HG03066 (cell line): ENCODE data around the gene MYL2.

Source experiments
- ATAC-seq: cut with Tn5 transposase; IDR thresholded peaks from one replicate; pipeline ENCODE4 v1.9.1; 2021; ENCODE audit warnings: low read depth; ENCODE audit not compliant: unreplicated experiment

The MYL2 gene

GRCh38 chr12:110930348-110931314 lies 10.3 kb upstream of the MYL2 start:
- ATAC-seq = no peak

GRCh38 chr12:110929818-110930217 lies 9.4 kb upstream of the MYL2 start:
- ATAC-seq = no peak

GRCh38 chr12:110928700-110929099 lies 8.3 kb upstream of the MYL2 start:
- no peak for ATAC-seq

GRCh38 chr12:110927546-110927945 lies 7.2 kb upstream of the MYL2 start:
- ATAC-seq = no peak

GRCh38 chr12:110923692-110924334 lies 3.4 kb upstream of the MYL2 start:
- ATAC-seq = no peak

GRCh38 chr12:110923192-110923591 lies 2.8 kb upstream of the MYL2 start:
- ATAC-seq = no peak

GRCh38 chr12:110922652-110923051 lies 2.3 kb upstream of the MYL2 start:
- ATAC-seq = no peak

- ATAC-seq = no peak
Measured at GRCh38 chr12:110921262-110921661, 883 bp upstream of the MYL2 start.

- no peak for ATAC-seq
Measured at GRCh38 chr12:110919720-110920119, 659 bp downstream of the MYL2 start.

GRCh38 chr12:110917961-110918360 lies 2.4 kb downstream of the MYL2 start:
- no peak for ATAC-seq

- ATAC-seq = no peak
Measured at GRCh38 chr12:110917467-110917866, 2.9 kb downstream of the MYL2 start.

GRCh38 chr12:110916295-110916875 lies 4.0 kb downstream of the MYL2 start:
- no peak for ATAC-seq

- peak; percentile 98 for ATAC-seq
Measured at GRCh38 chr12:110913119-110914056, 7.0 kb downstream of the MYL2 start.

GRCh38 chr12:110912263-110912662 lies 8.1 kb downstream of the MYL2 start:
- no peak for ATAC-seq

GRCh38 chr12:110908377-110909152 lies 11.8 kb downstream of the MYL2 start:
- ATAC-seq = no peak

- ATAC-seq = no peak
Measured at GRCh38 chr12:110907583-110907982, 12.8 kb downstream of the MYL2 start.

- no peak for ATAC-seq
Measured at GRCh38 chr12:110906985-110907384, 13.4 kb downstream of the MYL2 start.

GRCh38 chr12:110906516-110906915 lies 13.9 kb downstream of the MYL2 start:
- ATAC-seq = no peak

- ATAC-seq = no peak
Measured at GRCh38 chr12:110906083-110906482, 14.3 kb downstream of the MYL2 start.

GRCh38 chr12:110903511-110903910 lies 16.9 kb downstream of the MYL2 start:
- no peak for ATAC-seq
